GM11168 (cell line): ENCODE measurements around the gene FIBCD1.

ENCODE experiments used
- in situ Hi-C: fragments of 300-500 bp; cut with MboI; formaldehyde crosslinking; loops from one replicate; pipeline ENCODE4 v1.12.0; 2022; ENCODE audit warnings: low sequenced_read_pairs; ENCODE audit not compliant: unreplicated experiment

Gene FIBCD1

GRCh38 chr9:130899051-130899748 is 39.8 kb downstream of the FIBCD1 start:
- in situ Hi-C loops, result no loop called here

GRCh38 chr9:130898552-130898852 is 40.5 kb downstream of the FIBCD1 start:
- in situ Hi-C loops, result no loop called here

- in situ Hi-C loops, result no loop called here
Observed at GRCh38 chr9:130897848-130898551, 41.0 kb downstream of the FIBCD1 start.

GRCh38 chr9:130897105-130897751 is 41.8 kb downstream of the FIBCD1 start:
- in situ Hi-C loops, result no loop called here

- in situ Hi-C loops, result no loop called here
Observed at GRCh38 chr9:130896233-130897014, 42.6 kb downstream of the FIBCD1 start, which contains the start of gene QRFP. QRFP (minus strand) TSS chr9:130896812; CDS start chr9:130893838, 2,974 bp downstream.

- in situ Hi-C loops, result no loop called here
Observed at GRCh38 chr9:130895481-130896232, 43.4 kb downstream of the FIBCD1 start.

GRCh38 chr9:130895038-130895437 is 44.0 kb downstream of the FIBCD1 start:
- in situ Hi-C loops, result no loop called here

- in situ Hi-C loops, result no loop called here
Observed at GRCh38 chr9:130894546-130894945, 44.5 kb downstream of the FIBCD1 start.

- in situ Hi-C loops, result no loop called here
Observed at GRCh38 chr9:130893341-130894101, 45.5 kb downstream of the FIBCD1 start.

GRCh38 chr9:130892477-130893304 is 46.4 kb downstream of the FIBCD1 start:
- in situ Hi-C loops, result no loop called here

- in situ Hi-C loops, result no loop called here
Observed at GRCh38 chr9:130891688-130892476, 47.2 kb downstream of the FIBCD1 start.

GRCh38 chr9:130890870-130891687 is 48.0 kb downstream of the FIBCD1 start:
- in situ Hi-C loops, result no loop called here

- in situ Hi-C loops, result no loop called here
Observed at GRCh38 chr9:130890124-130890523, 48.9 kb downstream of the FIBCD1 start.

GRCh38 chr9:130888146-130888885 is 50.7 kb downstream of the FIBCD1 start:
- in situ Hi-C loops, result no loop called here

GRCh38 chr9:130887494-130888144 is 51.4 kb downstream of the FIBCD1 start:
- in situ Hi-C loops, result no loop called here

GRCh38 chr9:130886981-130887380 is 52.1 kb downstream of the FIBCD1 start:
- in situ Hi-C loops, result no loop called here
